Mammary epithelial cell (primary cell): ENCODE data around the gene SORL1-AS1.

ENCODE experiments used
- EZH2 ChIP-seq: IDR thresholded peaks from 2 replicates; pipeline ENCODE4 v1.6.1; 2012; ENCODE audit warnings: low read length, inconsistent platforms, borderline replicate concordance
- TF ChIP-seq, protein P1 (sequence below), 2 donors: IDR thresholded peaks in 1 of 2; conservative IDR thresholded peaks in 1 of 2; 2 replicates each; pipeline ENCODE4 v1.5.1; 2011 to 2012; ENCODE audit warnings: inconsistent platforms in 2 of 2, low read length in 2 of 2, mild to moderate bottlenecking in 2 of 2, control low read depth in 1 of 2, low read depth in 1 of 2; ENCODE audit not compliant: insufficient read depth in 1 of 2; ENCODE audit errors: extremely low read depth in 1 of 2

DNA sequence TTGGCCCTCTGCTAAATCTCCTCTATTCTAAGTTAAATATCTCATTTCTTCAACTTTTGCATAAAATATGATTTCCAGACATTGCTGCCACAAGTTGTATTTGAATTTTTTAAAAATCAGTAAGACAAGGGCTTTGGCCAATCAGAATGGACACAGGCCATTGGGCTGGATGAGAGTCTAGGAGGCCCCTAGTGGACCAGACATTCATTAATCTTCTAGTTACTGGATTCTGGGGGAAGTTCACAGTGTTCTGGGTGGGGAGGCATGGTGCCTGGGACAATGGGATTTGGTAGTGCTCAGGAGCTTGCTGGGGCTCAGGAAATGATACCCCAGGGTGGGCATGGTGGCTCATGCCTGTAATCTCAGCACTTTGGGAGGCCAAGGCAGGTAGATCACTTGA, 13.0 kb downstream of the SORL1-AS1 start:
- TF ChIP-seq, protein P1, sequence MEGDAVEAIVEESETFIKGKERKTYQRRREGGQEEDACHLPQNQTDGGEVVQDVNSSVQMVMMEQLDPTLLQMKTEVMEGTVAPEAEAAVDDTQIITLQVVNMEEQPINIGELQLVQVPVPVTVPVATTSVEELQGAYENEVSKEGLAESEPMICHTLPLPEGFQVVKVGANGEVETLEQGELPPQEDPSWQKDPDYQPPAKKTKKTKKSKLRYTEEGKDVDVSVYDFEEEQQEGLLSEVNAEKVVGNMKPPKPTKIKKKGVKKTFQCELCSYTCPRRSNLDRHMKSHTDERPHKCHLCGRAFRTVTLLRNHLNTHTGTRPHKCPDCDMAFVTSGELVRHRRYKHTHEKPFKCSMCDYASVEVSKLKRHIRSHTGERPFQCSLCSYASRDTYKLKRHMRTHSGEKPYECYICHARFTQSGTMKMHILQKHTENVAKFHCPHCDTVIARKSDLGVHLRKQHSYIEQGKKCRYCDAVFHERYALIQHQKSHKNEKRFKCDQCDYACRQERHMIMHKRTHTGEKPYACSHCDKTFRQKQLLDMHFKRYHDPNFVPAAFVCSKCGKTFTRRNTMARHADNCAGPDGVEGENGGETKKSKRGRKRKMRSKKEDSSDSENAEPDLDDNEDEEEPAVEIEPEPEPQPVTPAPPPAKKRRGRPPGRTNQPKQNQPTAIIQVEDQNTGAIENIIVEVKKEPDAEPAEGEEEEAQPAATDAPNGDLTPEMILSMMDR (conservative IDR thresholded peaks at IDR 0.05 in 1 of 2, IDR thresholded peaks at IDR 0.05 in 1 of 2; ENCODE audit: extremely low read depth in 1 of 2, insufficient read depth in 1 of 2, low read depth in 1 of 2, low read length in 2 of 2), result no peak
- no peak for TF ChIP-seq EZH2
